Heart left ventricle (tissue), 16 donors: ENCODE measurements around the gene UBR3. TPM values are rescaled to one million over a fixed set of nuclear protein-coding genes. Genes with fewer than 3 reads are reported as not detected.

Experiments
- ATAC-seq, 4 donors: fragments of 200-7000 bp; cut with Tn5 transposase; one replicate each; pipeline ENCODE4 v1.9.1; 2020 to 2022; ENCODE audit warnings: moderate library complexity in 4 of 4, mild to moderate bottlenecking in 3 of 4, moderate number of reproducible peaks in 1 of 4
- DNase-seq, 5 donors: peaks; one replicate each; pipeline ENCODE4 v3.0.0-alpha.2; 2020
- H3K27ac ChIP-seq, 12 donors: fragments of 200-600 bp; sonication (generic) in 4 of 12; one replicate each; pipeline versions ENCODE4 v1.5.0 to v1.8.0; 2016 to 2022; ENCODE audit warnings: mild to moderate bottlenecking in 2 of 12
- H3K27me3 ChIP-seq, 9 donors: fragments of 200-600 bp; sonication (generic) in 2 of 9; one replicate each; pipeline versions ENCODE4 v1.5.1 to v1.8.0; 2016 to 2022; ENCODE audit warnings: mild to moderate bottlenecking in 3 of 9
- H3K36me3 ChIP-seq, 9 donors: fragments of 200-600 bp; sonication (generic) in 2 of 9; one replicate each; pipeline versions ENCODE4 v1.5.0 to v1.8.0; 2018 to 2022; ENCODE audit warnings: mild to moderate bottlenecking in 2 of 9
- H3K4me1 ChIP-seq, 12 donors: fragments of 200-600 bp; sonication (generic) in 4 of 12; one replicate each; pipeline versions ENCODE4 v1.5.0 to v1.8.0; 2016 to 2022; ENCODE audit warnings: mild to moderate bottlenecking in 3 of 12
- H3K4me3 ChIP-seq, 12 donors: fragments of 200-600 bp; sonication (generic) in 4 of 12; one replicate each; pipeline versions ENCODE4 v1.5.0 to v1.8.0; 2017 to 2022; ENCODE audit warnings: mild to moderate bottlenecking in 9 of 12, moderate library complexity in 4 of 12
- H3K9me3 ChIP-seq, 12 donors: fragments of 200-600 bp; sonication (generic) in 4 of 12; one replicate each; pipeline versions ENCODE4 v1.5.0 to v1.8.0; 2016 to 2022; ENCODE audit warnings: mild to moderate bottlenecking in 1 of 12
- POLR2A ChIP-seq, 2 donors: fragments of 450-650 bp; IDR thresholded peaks; one replicate each; pipeline ENCODE4 v1.6.1; 2017; ENCODE audit warnings: antibody characterized with exemption in 2 of 2, mild to moderate bottlenecking in 2 of 2, moderate library complexity in 2 of 2
- WGBS, 4 donors: extraction: QIAGEN DNeasy Blood & Tissue Kit in 2 of 4; methylation state at CpG; one replicate each; pipeline versions ENCODE4 v1.1.5 to v1.1.7; 2013 to 2018; 5-methylcytosine and 5-hydroxymethylcytosine counted together
- intact Hi-C, 10 donors: fragments of 100-400 bp; cut with DNase I; formaldehyde crosslinking; loops; one replicate each; pipeline versions ENCODE4 v1.11.1 to v1.14.2; 2022
- polyA plus RNA-seq, 2 donors: library from polyadenylated mRNA; stranded (reverse); fragments of 200-250 nt; gene quantifications; one replicate each; pipeline ENCODE4 v1.2.3, GENCODE V29; 2013
- total RNA-seq, 9 donors: library from RNA; depleted of rRNA in 2 of 9; stranded (reverse); fragments of >200 nt in 2 of 9; fragmentation: NEBNext Ultra II Directional in 3 of 9; extraction: Animal tissue kit (Norgen Biotek cat#: 25700) in 3 of 9; gene quantifications; one replicate each; pipeline versions ENCODE4 v1.1.0 to v1.2.4, GENCODE V29; 2016 to 2023
- TF ChIP-seq, protein P1 (sequence below), 12 donors: fragments of 200-600 bp; sonication (generic) in 4 of 12; IDR thresholded peaks; one replicate each; pipeline versions ENCODE4 v1.5.0 to v1.8.0; 2018 to 2022; ENCODE audit warnings: antibody characterized with exemption in 12 of 12, mild to moderate bottlenecking in 5 of 12
- donor health status: ischemic (EF 13 %, LVEDD 7.1; RV severe dilation, severe dysfunction).
- donor health status: healthy with polysubstance abuse.
- donor health status: DM: no; HTN: yes; CAD: no.
- donor health status: DM: no; HTN: no; CAD: no.
- donor health status: ischemic (EF 25% LVEDD 6.9; RV normal size, moderate dysfunction).
- donor health status: ischemic (EF 25% LVEDD 5.7; RV mildly dilated, moderate dysfunction).
- donor health status: healthy.
- donor health status: DM: yes; HTN: yes; CAD: no.
- donor health status: ischemic (EF 35%, LVEDD 5.7; RV mildly dilated, moderate dysfunction).
- donor health status: nonischemic (EF 11% LVEDD 7.7; RV severe dilation, severe dysfunction).
- donor health status: DM: yes; HTN: yes; CAD: no.
- donor health status: PGD.
- donor health status: ischemic (EF 29% LVEDD 5.4; RV normal size, mild dysfunction).
- donor health status: nonischemic (EF 23%, LVEDD 6.1; RV moderate dilation, normal function).

Gene UBR3
- total and polyA plus RNA-seq, 11 donors = 34.8 to 137 (median 106) TPM

DNA sequence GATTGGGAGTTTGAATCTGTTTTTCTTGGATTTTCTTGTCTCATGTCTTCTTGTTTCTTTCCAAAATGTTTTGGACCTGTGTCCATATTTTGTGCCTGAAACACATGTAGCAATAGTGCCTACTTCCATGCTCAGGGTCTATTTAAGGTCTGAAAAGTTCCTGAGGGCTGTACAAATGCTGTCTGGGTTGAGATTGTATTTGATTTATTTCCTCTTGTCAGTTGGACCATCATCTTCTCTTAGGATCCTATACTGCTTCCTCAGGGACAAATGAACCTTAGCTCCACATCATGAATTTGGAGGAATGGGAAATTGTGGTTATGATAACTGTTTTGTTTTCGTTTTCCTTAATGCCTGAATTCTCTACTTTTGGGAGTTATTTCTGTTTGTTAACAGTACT is 59.9 kb downstream of the UBR3 start:
- Histone ChIP-seq H3K4me3 (no peak overlapping the region), H3K9me3 (no peaks in the 10 kb centered on the region), H3K27ac (peak overlapping the region in 1 of 12 donors; percentile 25), H3K27me3 (no peaks in the 10 kb centered on the region), H3K36me3 (peaks cover 0 to 26% (median 9%) of the 10 kb centered on the region in 9 donors), H3K4me1 (peaks cover 0 to 28% (median 11%) of the 10 kb centered on the region in 12 donors)
- intact Hi-C loops = no loop called here
- no peak for TF ChIP-seq POLR2A (IDR thresholded peaks at IDR 0.05)
- TF ChIP-seq, protein P1, sequence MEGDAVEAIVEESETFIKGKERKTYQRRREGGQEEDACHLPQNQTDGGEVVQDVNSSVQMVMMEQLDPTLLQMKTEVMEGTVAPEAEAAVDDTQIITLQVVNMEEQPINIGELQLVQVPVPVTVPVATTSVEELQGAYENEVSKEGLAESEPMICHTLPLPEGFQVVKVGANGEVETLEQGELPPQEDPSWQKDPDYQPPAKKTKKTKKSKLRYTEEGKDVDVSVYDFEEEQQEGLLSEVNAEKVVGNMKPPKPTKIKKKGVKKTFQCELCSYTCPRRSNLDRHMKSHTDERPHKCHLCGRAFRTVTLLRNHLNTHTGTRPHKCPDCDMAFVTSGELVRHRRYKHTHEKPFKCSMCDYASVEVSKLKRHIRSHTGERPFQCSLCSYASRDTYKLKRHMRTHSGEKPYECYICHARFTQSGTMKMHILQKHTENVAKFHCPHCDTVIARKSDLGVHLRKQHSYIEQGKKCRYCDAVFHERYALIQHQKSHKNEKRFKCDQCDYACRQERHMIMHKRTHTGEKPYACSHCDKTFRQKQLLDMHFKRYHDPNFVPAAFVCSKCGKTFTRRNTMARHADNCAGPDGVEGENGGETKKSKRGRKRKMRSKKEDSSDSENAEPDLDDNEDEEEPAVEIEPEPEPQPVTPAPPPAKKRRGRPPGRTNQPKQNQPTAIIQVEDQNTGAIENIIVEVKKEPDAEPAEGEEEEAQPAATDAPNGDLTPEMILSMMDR (IDR thresholded peaks at IDR 0.05) = no peak
- no peak for DNase-seq
- WGBS, 4 donors = 70 to 79% (median 73%) methylated on average over 1 of the region's 1 CpG
- no peak for ATAC-seq

GRCh38 chr2:169891593-169892298 is 64.5 kb downstream of the UBR3 start:
- 24 to 30% (median 25%) methylated on average over 3 of the region's 3 CpGs for WGBS, 4 donors
- no peak overlapping the region for H3K4me3 ChIP-seq
- no peak for TF ChIP-seq POLR2A (IDR thresholded peaks at IDR 0.05)
- TF ChIP-seq, protein P1 (IDR thresholded peaks at IDR 0.05) = no peak
- H3K36me3 ChIP-seq = peaks cover 0 to 59% (median 30%) of the 10 kb centered on the region in 9 donors
- H3K4me1 ChIP-seq = peaks cover 0 to 35% (median 12%) of the 10 kb centered on the region in 12 donors
- ATAC-seq = peak in 3 of 4 donors; percentile 33 to 58 (median 56)
- intact Hi-C loops = no loop called here
- H3K27me3 ChIP-seq = no peaks in the 10 kb centered on the region
- no peaks in the 10 kb centered on the region for H3K9me3 ChIP-seq
- DNase-seq = no peak
- no peak overlapping the region for H3K27ac ChIP-seq

- Histone ChIP-seq H3K27ac (no peak overlapping the region), H3K4me1 (peaks cover 0 to 34% (median 9%) of the 10 kb centered on the region in 12 donors), H3K36me3 (peaks cover 0 to 71% (median 38%) of the 10 kb centered on the region in 9 donors), H3K9me3 (no peaks in the 10 kb centered on the region), H3K4me3 (no peak overlapping the region), H3K27me3 (no peaks in the 10 kb centered on the region)
- ATAC-seq (no peak), DNase-seq (no peak)
- TF ChIP-seq, protein P1 (IDR thresholded peaks at IDR 0.05) = no peak
- intact Hi-C loops = no loop called here
- 39 to 47% (median 42%) methylated on average over 1 of the region's 1 CpG for WGBS, 4 donors
These were observed 65.7 kb downstream of the UBR3 start for GRCh38 chr2:169892951-169893350.

- TF ChIP-seq POLR2A (IDR thresholded peaks at IDR 0.05) = no peak
- TF ChIP-seq, protein P1 (IDR thresholded peaks at IDR 0.05) = no peak
- H3K9me3 ChIP-seq = no peaks in the 10 kb centered on the region
- H3K4me1 ChIP-seq = peaks cover 0 to 33% (median 10%) of the 10 kb centered on the region in 12 donors
- no peak overlapping the region for H3K27ac ChIP-seq
- H3K36me3 ChIP-seq = peaks cover 0 to 81% (median 38%) of the 10 kb centered on the region in 9 donors
- no peak overlapping the region for H3K4me3 ChIP-seq
- intact Hi-C loops = no loop called here
- ATAC-seq (no peak), DNase-seq (no peak)
- whole genome bisulfite sequencing, 4 donors = 95 to 98% (median 98%) methylated on average over 3 of the region's 3 CpGs
- no peaks in the 10 kb centered on the region for H3K27me3 ChIP-seq
These were observed 68.2 kb downstream of the UBR3 start for GRCh38 chr2:169895294-169895985.
